Activated CD4-positive, alpha-beta memory T cell treated with anti-CD3 and anti-CD28 coated beads for 36 hours (primary cell): Measurements from ENCODE around the gene HOXB9. TPM values are rescaled to one million over a fixed set of nuclear protein-coding genes. Genes with fewer than 3 reads are reported as not detected.

ENCODE experiments used
- CTCF ChIA-PET: fragments of 350-600 bp; sonication (Branson Sonifier 250); formaldehyde crosslinking; loops from one replicate; lab custom pipeline; 2021; ENCODE audit warnings: antibody characterized with exemption, inconsistent platforms; lab: Charles Lee
- POLR2A ChIA-PET: fragments of 350-600 bp; sonication (Branson Sonifier 250); formaldehyde crosslinking; loops from one replicate; lab custom pipeline; 2021; ENCODE audit warnings: antibody characterized with exemption; lab: Charles Lee
- DNase-seq: peaks from one replicate; pipeline ENCODE4 v3.0.0-alpha.2; 2020
- H3K27ac Mint-ChIP-seq: one replicate; pipeline ENCODE4 v1.8.0; 2021; ENCODE audit warnings: mixed read lengths
- H3K27me3 Mint-ChIP-seq: one replicate; pipeline ENCODE4 v1.8.0; 2021; ENCODE audit warnings: mixed read lengths
- H3K36me3 Mint-ChIP-seq: one replicate; pipeline ENCODE4 v1.8.0; 2021; ENCODE audit warnings: mixed read lengths
- H3K4me1 Mint-ChIP-seq: one replicate; pipeline ENCODE4 v1.8.0; 2021; ENCODE audit warnings: low read depth, mixed read lengths
- H3K4me3 Mint-ChIP-seq: one replicate; pipeline ENCODE4 v1.8.0; 2021; ENCODE audit warnings: mild to moderate bottlenecking, mixed read lengths
- H3K9me3 Mint-ChIP-seq: one replicate; pipeline ENCODE4 v1.8.0; 2021; ENCODE audit warnings: mixed read lengths
- intact Hi-C: fragments of 100-400 bp; cut with micrococcal nuclease; formaldehyde crosslinking; loops from one replicate; pipeline ENCODE4 v1.15.1; 2023
- total RNA-seq, 2 experiments: library from RNA; stranded (reverse); gene quantifications; one replicate each; pipeline ENCODE4 v1.2.3, GENCODE V29; 2021

Gene HOXB9
- total RNA-seq, 2 experiments from 2014 or later = 1.4 to 1.5 TPM

DNA sequence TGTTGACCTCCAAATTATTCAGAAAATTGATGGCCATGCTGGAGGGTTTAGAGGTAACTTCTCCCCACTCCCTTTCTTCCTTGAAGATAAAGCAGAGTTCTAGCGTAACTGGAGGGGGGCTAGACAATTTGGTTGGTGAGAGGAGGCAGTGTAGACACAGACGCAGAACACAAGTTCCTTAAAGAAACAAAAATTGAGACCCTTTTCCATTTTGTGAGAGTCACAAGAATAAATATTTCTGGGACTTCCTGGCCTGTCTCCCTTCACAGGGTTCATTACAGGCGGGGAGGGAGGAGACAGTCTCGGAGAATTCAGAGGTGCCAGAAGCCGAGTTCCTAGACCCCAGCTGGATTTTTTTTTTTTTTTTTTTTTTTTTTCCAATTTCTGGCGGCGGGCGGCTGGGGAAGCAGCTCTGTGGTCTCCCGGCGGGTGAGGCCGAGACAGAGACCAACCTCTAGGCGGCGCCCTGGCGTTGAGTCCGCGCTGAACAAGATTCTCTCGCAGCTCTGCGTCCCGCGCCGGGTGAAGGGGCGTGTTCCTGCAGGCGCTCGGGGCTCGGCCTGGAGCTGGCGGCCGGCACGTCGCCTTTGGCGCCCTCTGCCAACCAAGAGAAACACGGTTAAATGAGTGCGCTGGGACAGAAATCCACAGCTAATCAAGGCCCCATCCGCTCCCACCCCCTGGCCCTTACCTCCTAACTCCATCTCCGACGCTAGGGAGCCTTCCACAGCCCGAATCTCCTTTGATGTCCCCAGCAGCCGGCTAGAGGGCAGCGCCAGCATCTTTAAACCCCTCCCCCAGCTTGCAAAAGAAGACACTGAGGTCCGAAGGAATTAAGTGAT lies 10.2 kb upstream of the HOXB9 start:
- peak; percentile 85 for DNase-seq
- ChIA-PET CTCF (interaction anchor here (0.6 to 3.8 kb wide), 43 partner anchors 9 to 616 kb away, joined by 3 to 50 read pairs (median 4); partner anchors contain the start of genes HOXB5, HOXB8, HOXB9 and PRAC2), POLR2A (interaction anchor here (0.6 to 0.7 kb wide), 2 partner anchors 12 to 111 kb away, joined by 3 read pairs; no protein-coding TSS in a partner anchor)
- H3K36me3 Mint-ChIP-seq = no peaks in the 10 kb centered on the region
- peak overlapping the region; percentile 13 for H3K4me3 Mint-ChIP-seq
- H3K27me3 Mint-ChIP-seq = peaks cover 76% of the 10 kb centered on the region
- intact Hi-C loops = no loop called here
- H3K9me3 Mint-ChIP-seq = no peaks in the 10 kb centered on the region
- H3K4me1 Mint-ChIP-seq = peaks cover 4% of the 10 kb centered on the region
- H3K27ac Mint-ChIP-seq = no peak overlapping the region

DNA sequence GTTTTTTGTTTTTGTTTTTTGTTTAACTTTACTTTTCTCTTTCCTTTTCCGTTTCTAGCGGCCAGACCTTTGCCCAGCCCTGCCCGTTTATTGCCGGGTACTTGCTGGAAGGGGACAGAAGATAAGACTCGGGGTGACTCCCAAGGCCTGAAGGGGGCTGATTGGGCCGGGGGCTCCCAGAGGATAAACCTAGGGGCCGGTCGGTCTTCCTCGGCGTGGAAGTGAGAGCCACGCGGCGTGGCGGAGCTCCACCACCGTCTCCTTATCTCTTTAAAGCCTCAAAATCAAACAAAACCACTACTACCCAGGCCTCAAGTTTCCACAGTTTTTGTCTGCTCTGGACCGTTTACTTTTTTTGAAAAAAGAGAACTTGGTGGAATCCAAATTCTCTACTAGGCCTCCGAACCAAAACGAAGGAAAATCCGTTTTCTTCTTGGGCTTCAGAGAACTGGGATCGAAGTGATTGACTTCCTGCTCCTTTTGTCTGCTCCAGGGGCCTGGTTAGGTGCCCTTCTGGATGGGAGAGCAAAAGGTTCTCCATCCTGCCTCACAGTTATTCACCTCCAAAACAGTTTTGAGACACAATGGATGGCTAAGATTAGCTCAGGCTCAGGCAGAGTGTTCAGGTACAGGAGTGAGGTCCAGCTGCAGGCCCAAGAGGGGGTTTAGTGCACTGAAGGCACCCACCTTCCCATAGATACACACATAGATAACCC lies 8.5 kb upstream of the HOXB9 start:
- Mint-ChIP-seq H3K36me3 (no peaks in the 10 kb centered on the region), H3K27me3 (peaks cover 76% of the 10 kb centered on the region), H3K4me3 (no peak overlapping the region), H3K27ac (no peak overlapping the region), H3K9me3 (no peaks in the 10 kb centered on the region), H3K4me1 (peaks cover 3% of the 10 kb centered on the region)
- DNase-seq = no peak
- intact Hi-C loops = no loop called here
- ChIA-PET POLR2A (no interaction called here), CTCF (interaction anchor here (0.9 to 3.8 kb wide), 5 partner anchors 8 to 586 kb away, joined by 3 to 50 read pairs (median 3); partner anchors contain the start of genes HOXB5, HOXB9 and NFE2L1)

DNA sequence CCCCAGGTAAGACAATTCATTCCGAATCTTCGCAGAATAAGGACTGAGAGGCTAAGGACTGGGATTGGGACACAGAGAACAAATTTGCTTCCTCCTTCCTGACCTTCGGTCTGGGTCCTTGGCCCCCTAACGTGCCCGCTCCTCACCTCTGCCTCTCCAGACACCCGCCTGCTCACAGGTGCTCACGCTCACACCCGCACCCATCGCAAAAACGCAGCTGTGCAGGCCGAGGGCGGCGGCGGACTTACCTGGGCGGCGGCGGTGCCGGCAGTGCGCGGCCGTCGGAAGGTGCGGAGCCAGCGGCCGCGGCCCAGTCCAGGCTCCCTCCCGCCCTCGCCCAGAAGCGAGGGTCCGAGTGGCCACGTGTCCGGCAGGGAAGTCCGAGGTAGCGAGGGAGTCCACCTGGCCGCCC lies 7.1 kb upstream of the HOXB9 start:
- Mint-ChIP-seq H3K4me3 (no peak overlapping the region), H3K27ac (no peak overlapping the region), H3K9me3 (no peaks in the 10 kb centered on the region), H3K36me3 (no peaks in the 10 kb centered on the region), H3K4me1 (peaks cover 3% of the 10 kb centered on the region), H3K27me3 (peaks cover 82% of the 10 kb centered on the region)
- POLR2A ChIA-PET = no interaction called here
- intact Hi-C loops = no loop called here
- no peak for DNase-seq
- CTCF ChIA-PET = interaction anchor here (2.0 kb wide), 1 partner anchor 12 kb away, joined by 6 read pairs; no protein-coding TSS in a partner anchor

DNA sequence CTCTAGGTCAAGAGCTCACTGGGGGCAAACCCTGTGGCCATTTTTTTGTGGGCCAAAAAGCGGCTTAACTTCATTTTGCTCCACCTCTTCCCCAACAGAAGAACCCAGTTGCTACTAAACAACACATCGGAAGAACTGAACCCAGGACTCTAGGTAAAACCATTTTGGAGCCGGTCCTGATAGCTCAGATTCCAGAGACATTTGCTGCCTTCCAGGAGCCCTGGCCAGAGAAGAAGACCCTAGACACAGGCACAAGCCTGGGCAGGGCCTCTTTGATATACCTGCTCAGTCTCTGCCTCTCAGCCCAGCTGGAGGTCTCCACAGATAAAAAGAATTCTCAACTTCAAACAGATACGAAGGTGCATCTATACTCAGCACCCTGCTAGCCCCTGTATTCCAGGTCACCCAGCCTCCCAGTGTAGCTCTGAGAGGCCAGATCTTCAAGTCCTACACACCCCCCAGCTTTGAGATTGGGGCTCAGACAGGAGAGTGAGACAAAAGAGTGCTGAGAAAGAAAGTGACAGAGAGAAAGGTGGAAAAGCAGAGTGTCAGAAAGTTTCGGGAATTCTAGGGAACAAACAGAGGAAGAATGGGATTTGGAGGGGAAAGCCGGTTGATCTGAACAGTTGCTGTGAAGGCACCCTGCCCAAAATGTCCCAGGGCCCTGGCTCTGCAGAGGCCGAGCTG lies 6.6 kb upstream of the HOXB9 start:
- ChIA-PET CTCF (interaction anchor here (0.8 to 2.0 kb wide), 6 partner anchors 12 to 367 kb away, joined by 3 to 6 read pairs (median 4); no protein-coding TSS in a partner anchor), POLR2A (no interaction called here)
- intact Hi-C loops = no loop called here
- Mint-ChIP-seq H3K36me3 (no peaks in the 10 kb centered on the region), H3K4me3 (peak overlapping the region; percentile 7), H3K4me1 (peaks cover 3% of the 10 kb centered on the region), H3K27me3 (peaks cover 82% of the 10 kb centered on the region), H3K9me3 (no peaks in the 10 kb centered on the region), H3K27ac (no peak overlapping the region)
- no peak for DNase-seq

DNA sequence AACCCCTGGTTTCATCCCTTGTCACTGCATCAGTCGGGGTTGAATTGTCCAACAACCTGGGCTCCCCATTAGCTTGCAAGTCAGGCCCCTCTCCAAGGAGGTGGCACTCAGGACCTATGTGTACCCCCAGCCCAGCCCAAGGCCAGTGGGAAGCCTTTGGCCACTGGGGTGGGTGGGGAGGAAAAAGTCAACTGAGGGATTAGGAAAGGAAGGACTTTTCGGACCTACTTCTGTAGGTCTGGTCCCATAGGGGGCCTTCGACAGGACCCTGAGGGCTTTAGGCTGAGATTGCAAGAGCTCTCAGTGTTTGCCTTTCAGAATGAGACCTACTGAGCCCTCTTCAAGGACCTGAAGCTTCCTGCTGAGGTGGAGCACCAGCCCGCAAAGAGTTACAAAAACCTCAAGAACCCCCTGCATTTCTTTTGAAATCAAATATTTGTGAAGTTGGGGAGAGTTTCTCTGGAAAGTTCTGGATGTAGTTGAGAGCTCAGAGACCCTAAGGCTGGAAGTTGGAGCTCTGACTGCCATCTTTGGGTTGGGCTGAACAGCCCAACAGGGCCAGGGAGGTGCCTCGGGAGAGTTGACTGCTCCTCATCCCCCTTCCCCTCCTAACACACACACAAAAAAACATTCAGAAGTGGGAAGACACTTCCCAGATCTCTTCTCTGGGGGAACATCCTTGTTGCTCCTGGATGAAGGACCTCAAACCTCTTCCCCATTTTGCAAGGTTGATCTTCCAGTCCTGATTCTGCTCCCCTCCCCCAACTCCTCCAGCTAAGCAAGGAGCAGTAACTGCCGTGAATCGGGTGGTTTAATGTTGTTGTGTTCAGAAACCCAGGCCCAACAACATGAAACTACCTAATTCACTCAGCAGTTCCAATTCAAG lies 5.8 kb upstream of the HOXB9 start:
- intact Hi-C loops = no loop called here

DNA sequence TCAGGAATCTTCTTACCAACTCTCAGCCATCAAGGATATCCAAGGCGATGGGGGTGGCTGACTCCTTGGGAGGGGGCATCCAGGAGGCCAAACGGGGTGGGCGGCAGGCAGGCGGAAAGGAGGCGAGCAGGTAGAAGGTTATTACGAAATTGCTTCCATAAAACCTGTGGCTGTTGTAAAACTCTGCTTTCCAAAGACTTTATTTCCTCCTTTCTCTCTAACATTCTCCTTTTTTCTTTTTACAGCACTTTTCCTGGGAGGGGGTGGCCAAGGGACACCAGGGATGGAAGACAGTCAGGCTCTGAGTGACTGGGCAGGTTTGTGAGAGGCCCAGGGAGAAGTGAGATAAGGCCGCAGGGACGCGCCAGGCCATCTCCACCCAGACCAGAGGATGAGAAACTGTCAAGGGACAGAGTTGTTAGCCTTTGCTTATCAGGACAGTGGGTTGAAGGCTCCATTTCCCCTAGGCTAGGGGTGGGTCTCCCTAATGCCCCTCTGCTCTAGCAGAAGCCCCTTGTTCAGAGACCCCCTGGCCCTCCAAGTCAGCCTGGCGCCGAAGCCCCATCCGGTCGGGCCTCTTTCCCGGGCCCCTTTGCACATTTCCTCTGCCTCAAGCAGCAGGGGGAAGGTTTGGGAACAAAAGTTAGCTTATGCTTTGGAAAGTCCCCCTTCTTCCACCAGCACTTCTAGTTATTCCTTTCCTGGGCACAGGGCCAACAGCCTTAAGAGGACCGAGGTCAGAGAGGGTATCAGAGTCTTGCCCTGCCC lies 5.0 kb upstream of the HOXB9 start:
- Mint-ChIP-seq H3K27ac (no peak overlapping the region), H3K4me3 (no peak overlapping the region), H3K27me3 (peaks cover 81% of the 10 kb centered on the region), H3K4me1 (peaks cover 9% of the 10 kb centered on the region), H3K36me3 (no peaks in the 10 kb centered on the region), H3K9me3 (no peaks in the 10 kb centered on the region)
- DNase-seq = no peak
- ChIA-PET CTCF (interaction anchor here (2.0 kb wide), 2 partner anchors 10 to 12 kb away, joined by 6 read pairs; no protein-coding TSS in a partner anchor), POLR2A (no interaction called here)
- intact Hi-C loops = no loop called here

More for the DNA sequence above, 5.8 kb upstream of the HOXB9 start:
- Mint-ChIP-seq H3K27ac (no peak overlapping the region), H3K36me3 (no peaks in the 10 kb centered on the region), H3K9me3 (no peaks in the 10 kb centered on the region), H3K4me3 (no peak overlapping the region), H3K27me3 (peaks cover 82% of the 10 kb centered on the region), H3K4me1 (peaks cover 5% of the 10 kb centered on the region)
- ChIA-PET POLR2A (no interaction called here), CTCF (interaction anchor here (0.8 to 2.0 kb wide), 6 partner anchors 11 to 366 kb away, joined by 3 to 6 read pairs (median 4); no protein-coding TSS in a partner anchor)
- no peak for DNase-seq

DNA sequence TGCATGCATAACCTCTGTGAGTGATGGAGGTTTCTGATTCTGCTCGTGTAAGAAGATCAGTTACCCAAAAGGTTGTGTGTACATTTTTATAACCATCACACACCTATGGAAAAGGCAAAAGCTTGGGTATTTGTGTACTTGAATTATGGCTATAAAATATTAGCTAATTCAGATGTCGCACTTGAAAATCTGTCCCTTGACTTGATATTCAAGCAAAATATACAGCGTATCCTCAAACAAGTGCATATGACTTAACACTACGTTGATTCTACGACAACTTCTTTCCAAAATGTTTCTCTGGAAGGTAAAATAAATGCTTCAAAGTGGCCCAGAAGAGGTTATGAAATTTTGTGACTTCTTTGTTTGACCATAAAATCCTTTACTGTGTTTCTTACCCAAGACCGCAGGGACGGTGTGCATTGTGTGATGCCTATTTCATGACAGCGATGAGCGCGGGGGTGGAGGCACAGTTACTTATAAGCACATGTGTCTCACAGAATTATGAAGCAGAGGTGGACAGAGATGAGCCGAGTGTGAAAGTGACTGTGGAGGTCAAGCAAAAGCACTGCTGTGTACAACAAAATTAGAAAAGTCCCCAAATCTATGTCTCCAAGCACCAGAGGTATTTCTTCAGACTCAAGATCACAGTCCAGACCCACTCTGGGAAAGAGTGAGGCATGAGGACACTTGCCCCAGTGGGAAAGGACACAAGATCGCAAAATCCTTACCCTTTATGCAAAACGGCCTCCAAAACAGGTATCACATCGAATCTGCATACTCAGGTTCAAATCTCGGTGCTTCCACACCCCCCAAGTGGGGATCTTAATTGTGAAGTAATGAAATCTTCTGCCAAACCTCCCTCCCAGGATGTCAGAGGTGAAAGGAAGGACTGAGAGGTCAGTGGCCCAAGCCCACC lies 4.1 kb upstream of the HOXB9 start:
- ChIA-PET POLR2A (no interaction called here), CTCF (interaction anchor here (0.8 to 2.1 kb wide), 3 partner anchors 10 to 322 kb away, joined by 4 to 10 read pairs (median 4); no protein-coding TSS in a partner anchor)
- no peaks in the 10 kb centered on the region for H3K9me3 Mint-ChIP-seq
- intact Hi-C loops = no loop called here
- DNase-seq = no peak
- peaks cover 11% of the 10 kb centered on the region for H3K4me1 Mint-ChIP-seq
- no peak overlapping the region for H3K4me3 Mint-ChIP-seq
- no peaks in the 10 kb centered on the region for H3K36me3 Mint-ChIP-seq
- no peak overlapping the region for H3K27ac Mint-ChIP-seq
- peaks cover 76% of the 10 kb centered on the region for H3K27me3 Mint-ChIP-seq

DNA sequence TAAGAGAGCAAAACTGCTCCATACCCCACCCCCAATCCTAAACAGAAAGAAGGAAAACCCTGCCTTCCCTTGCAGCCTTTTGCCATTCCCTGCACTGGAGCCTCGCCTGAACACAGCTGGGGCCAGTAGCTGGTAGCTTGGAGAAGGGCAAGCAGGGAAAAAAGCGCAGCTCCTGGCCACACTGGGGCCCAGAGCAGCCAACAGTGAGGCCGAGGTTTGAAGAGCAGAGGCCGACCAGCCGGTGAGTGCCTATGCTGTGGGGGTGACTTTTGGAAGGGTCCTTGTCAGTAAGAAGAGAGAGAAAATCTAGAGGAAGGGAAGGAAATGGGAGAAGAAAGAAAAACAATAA lies 3.2 kb upstream of the HOXB9 start:
- H3K27ac Mint-ChIP-seq = no peak overlapping the region
- POLR2A ChIA-PET = no interaction called here

DNA sequence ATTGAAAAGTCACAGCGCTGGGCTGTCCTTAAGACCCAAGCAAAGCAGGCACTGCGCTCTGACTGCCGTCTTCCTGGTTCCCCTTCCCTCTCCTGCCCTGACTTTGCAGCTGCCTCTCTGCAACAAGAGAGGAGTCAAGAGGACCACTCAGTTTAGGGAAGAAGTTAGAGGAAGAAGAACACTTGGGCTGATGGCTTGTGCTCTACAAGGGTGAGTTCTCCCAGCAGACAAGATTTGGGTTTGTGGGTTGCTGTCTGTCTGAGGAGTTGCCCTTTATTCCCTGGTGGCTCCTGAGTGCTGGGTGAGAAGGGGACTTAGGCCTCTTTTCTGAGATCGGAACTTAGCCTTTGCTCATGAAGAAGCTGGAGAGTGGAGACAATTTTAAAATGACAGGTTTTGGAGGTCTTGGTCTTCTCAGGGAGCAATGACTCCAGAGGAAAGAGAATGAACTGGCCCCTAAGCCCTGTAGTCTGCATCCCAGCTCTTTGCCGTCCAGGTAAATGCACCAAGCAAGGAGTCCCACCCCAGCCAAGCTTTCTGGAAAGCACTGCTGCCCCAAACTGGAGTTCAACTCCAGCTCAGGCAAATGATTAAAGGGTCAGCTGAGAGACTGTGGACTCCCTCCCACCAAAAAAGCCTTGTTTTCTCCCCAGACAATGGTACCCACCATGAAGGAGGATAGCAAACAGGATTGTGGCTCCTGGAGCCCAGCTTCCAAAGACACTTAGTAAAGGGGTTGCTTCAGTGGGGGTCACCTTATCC lies 2.7 kb upstream of the HOXB9 start:
- H3K36me3 Mint-ChIP-seq = no peaks in the 10 kb centered on the region
- DNase-seq = no peak
- POLR2A ChIA-PET = no interaction called here
- peaks cover 11% of the 10 kb centered on the region for H3K4me1 Mint-ChIP-seq
- no peaks in the 10 kb centered on the region for H3K9me3 Mint-ChIP-seq
- CTCF ChIA-PET = interaction anchor here (0.8 to 4.5 kb wide), 5 partner anchors 7 to 320 kb away, joined by 4 to 50 read pairs (median 6); no protein-coding TSS in a partner anchor
- H3K4me3 Mint-ChIP-seq = no peak overlapping the region
- H3K27ac Mint-ChIP-seq = no peak overlapping the region
- H3K27me3 Mint-ChIP-seq = peaks cover 73% of the 10 kb centered on the region
- intact Hi-C loops = no loop called here

More for the DNA sequence above, 3.2 kb upstream of the HOXB9 start:
- intact Hi-C loops = no loop called here
- Mint-ChIP-seq H3K27me3 (peaks cover 71% of the 10 kb centered on the region), H3K9me3 (no peaks in the 10 kb centered on the region), H3K4me3 (no peak overlapping the region), H3K4me1 (peaks cover 11% of the 10 kb centered on the region), H3K36me3 (no peaks in the 10 kb centered on the region)
- no peak for DNase-seq
- CTCF ChIA-PET = interaction anchor here (0.8 to 2.1 kb wide), 4 partner anchors 11 to 321 kb away, joined by 4 to 10 read pairs (median 5); no protein-coding TSS in a partner anchor
